ENCODE measurements around the gene DOCK9. TPM values are rescaled to one million over a fixed set of nuclear protein-coding genes. Genes with fewer than 3 reads are reported as not detected.

DOCK9 gene
- total RNA-seq, 1 donor from 2014 or later = 89.1 TPM

- peak; percentile 34 for DNase-seq (ENCODE audit: low read depth)
These were observed 176.0 kb downstream of the DOCK9 start for GRCh38 chr13:98801626-98802418.

GRCh38 chr13:98800078-98800477 is 177.8 kb downstream of the DOCK9 start:
- DNase-seq (ENCODE audit: low read depth) = no peak

DNA sequence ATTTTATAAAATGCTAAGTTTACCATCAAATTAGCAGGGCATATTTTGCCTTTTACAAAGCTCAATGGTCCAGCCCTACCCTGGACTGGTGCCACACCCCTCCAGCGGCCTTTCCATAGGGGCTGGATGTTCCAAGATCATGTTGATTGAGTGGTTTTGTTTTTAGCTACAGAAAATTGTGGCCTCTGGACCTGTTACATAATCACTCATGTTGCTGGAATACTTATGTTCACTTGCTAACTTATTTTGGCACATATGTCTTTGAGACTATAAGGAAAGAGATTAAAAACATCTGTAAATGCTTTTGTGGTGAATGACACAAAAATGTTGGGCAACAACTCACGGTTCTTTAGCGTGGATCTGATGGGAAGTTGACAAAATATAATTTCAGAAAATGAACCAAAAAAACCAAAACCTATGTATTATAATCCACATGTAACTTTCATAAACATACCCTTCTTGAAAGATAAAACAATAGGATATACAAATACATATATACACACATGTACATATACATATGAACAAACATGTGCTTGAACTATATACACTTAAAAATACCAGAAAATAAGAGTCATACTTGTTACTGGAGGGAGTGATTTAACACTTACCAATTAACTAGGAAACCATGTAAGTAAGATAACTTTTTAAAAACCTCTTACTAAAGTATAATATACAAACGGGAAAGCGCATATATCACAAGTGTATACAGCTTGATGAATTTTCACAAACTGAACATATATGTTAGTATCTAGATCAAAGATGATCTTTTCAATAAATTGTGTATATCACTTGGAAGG is 178.8 kb downstream of the DOCK9 start:
- no peak for DNase-seq (ENCODE audit: low read depth)

- DNase-seq (ENCODE audit: low read depth) = no peak
These were observed 180.4 kb downstream of the DOCK9 start for GRCh38 chr13:98797456-98797855.

DNA sequence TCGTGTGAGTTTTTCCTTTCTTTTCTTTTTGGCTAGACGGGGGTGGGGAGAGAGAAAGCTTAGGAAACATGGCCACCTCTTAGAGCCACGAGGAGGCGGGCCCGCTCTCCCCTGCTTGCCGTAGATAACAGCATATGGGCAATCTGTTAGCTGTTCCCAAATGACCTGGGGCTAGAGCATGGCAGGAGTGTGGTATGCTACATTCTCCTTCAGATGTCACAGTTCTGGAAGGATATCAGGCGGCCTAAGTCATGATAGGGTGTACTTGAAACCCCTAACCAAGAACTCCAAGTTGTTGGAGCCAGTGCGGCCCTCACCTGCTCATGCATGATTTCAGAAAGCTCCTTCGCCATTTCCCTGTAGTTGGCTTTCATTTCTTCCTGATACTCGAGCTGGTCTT is 181.1 kb downstream of the DOCK9 start:
- DNase-seq (ENCODE audit: low read depth) = no peak

- no peak for DNase-seq (ENCODE audit: low read depth)
These were observed 181.7 kb downstream of the DOCK9 start for GRCh38 chr13:98796191-98796590.

DNA sequence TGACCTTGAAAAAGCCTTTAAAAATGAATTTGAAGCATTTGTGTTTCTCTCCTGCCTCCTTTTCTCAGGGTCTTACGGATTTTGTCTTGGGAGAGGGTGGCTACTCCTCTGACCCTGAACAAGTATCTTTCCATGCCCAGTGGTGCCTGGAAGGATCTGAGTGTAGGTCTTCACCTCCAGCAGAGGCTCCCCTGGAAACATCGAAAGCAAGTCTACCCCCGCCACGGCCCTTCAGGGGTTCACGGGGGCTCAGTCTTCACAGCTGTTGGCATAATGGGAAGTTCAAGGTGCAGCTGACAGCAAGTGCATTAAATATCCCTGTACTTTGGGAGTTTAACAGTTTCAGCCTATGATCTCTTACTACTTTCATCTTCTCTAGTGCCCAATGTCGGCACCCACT is 182.6 kb downstream of the DOCK9 start:
- no peak for DNase-seq (ENCODE audit: low read depth)

- DNase-seq (ENCODE audit: low read depth) = no peak
These were observed 183.4 kb downstream of the DOCK9 start for GRCh38 chr13:98794498-98794897.

DNA sequence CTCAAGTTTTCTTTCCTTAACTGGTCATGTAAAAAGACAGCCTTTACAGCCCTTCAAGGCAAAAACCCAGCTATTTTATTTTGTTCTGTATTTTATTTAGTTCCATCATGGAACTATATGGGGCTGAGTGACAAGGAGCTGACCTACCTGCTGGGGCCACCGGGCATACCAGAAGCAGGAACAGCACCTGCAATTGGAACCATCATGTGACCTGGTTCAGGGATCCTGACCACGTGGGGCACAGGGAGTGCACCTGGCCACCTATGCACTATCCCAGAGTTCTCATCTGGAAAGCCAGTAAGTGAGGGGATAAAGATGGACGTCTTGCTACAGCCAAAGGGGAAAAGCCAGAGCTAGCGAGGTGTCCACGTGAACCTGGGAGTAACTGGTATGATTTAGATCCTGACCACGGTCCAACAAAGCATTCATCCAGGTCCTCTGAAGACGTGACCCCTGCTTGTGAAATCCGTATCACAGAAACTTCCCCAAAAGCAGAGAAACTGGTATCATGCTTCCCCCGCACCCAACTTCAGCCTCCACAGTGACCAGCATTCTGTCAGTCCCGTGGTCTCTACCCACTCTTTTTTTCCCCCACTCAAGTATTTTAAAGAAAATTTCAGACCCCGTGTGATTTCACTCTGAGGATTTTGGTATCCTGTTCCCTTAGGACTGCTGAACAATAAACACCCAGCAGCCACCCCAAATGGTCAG is 184.9 kb downstream of the DOCK9 start:
- DNase-seq (ENCODE audit: low read depth) = no peak

GRCh38 chr13:98792321-98792720 is 185.5 kb downstream of the DOCK9 start:
- DNase-seq (ENCODE audit: low read depth) = no peak

GRCh38 chr13:98791611-98792010 is 186.3 kb downstream of the DOCK9 start:
- DNase-seq (ENCODE audit: low read depth) = no peak

- no peak for DNase-seq (ENCODE audit: low read depth)
These were observed 189.9 kb downstream of the DOCK9 start for GRCh38 chr13:98787996-98788395.

GRCh38 chr13:98787173-98787572 is 190.7 kb downstream of the DOCK9 start:
- DNase-seq (ENCODE audit: low read depth) = no peak

GRCh38 chr13:98786023-98786422 is 191.8 kb downstream of the DOCK9 start:
- no peak for DNase-seq (ENCODE audit: low read depth)

DNA sequence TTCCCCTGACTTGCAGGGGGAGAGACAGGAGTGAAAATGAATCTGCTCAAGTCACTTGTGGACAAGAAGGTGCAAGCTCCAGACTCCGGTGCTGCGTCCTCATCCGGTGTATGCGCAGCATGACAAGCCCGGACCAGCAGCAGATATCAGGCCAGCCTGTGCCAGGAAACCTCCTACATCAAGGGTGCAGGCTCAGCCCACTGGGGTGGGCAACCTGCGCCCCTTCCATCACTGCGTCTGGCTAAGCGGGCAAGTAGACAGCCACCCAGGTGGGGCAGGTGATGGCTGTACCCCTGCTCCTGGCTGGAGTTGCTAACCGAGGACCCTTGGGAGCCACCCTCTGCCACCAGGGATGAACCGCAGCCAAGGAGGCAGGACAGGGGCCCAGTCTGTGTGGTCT is 192.5 kb downstream of the DOCK9 start:
- no peak for DNase-seq (ENCODE audit: low read depth)

DNA sequence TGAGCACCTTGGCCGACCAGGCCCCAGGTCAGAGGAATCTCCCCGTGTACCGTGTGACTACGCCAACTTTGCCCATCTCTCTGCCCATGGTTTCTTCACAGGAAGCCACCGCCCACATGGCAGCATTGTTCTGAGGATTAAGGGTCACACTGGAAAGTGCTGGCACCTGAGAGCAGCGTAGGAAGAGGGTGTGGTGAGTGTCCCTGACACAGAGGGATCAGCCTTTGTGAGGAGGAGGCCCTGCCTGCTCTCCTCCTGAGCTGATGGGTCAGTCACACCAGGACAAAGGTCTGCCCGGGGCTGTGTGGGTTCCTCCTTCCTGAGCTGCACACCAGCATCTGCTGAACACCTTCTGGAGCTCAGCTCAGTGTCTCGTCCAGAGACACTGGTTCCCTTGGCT is 193.2 kb downstream of the DOCK9 start:
- DNase-seq (ENCODE audit: low read depth) = no peak

- no peak for DNase-seq (ENCODE audit: low read depth)
These were observed 193.9 kb downstream of the DOCK9 start for GRCh38 chr13:98783856-98784478.

- no peak for DNase-seq (ENCODE audit: low read depth)
These were observed 195.2 kb downstream of the DOCK9 start for GRCh38 chr13:98782654-98783053.

DNA sequence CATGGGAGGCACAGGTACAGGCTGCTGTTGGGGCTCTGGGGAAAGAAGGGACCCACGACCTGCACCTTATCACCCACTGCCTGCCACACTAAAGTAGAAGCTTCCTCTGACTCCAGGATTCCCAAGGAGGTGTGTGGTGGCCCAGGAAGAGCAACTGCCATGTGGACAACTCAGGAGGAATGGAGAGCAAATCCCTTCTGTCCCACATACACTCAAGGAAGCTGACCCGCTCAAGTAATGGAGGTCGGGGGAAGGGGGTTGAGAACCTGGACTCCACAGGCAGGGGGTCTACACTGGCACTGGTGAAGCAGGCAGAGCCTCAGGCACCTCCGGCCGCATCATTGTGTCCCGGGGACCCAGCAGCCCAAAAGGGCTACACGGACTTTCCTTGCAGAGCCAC is 196.0 kb downstream of the DOCK9 start:
- DNase-seq (ENCODE audit: low read depth) = no peak

GRCh38 chr13:98781470-98781869 is 196.4 kb downstream of the DOCK9 start:
- no peak for DNase-seq (ENCODE audit: low read depth)

GRCh38 chr13:98781045-98781444 is 196.8 kb downstream of the DOCK9 start:
- DNase-seq (ENCODE audit: low read depth) = no peak

- no peak for DNase-seq (ENCODE audit: low read depth)
These were observed 197.4 kb downstream of the DOCK9 start for GRCh38 chr13:98780451-98780850.
